Measurements from ENCODE around the gene UBA52.

GRCh38 chr19:18568367-18568766, 3.3 kb upstream of the UBA52 start:
- TF ChIP-seq CTCF (conservative IDR thresholded peaks at IDR 0.05; ENCODE audit: low read depth in 2 of 2) (no peak), EZH2phosphoT487 (IDR thresholded peaks at IDR 0.05; ENCODE audit: unreplicated experiment) (no peak), POLR2AphosphoS5 (IDR thresholded peaks at IDR 0.05; ENCODE audit: low read depth) (no peak), EZH2 (IDR thresholded peaks at IDR 0.05; ENCODE audit: low read depth, unreplicated experiment) (no peak), JUNB (IDR thresholded peaks at IDR 0.05; ENCODE audit: unreplicated experiment) (no peak), ETS1 (IDR thresholded peaks at IDR 0.05) (no peak), REST (IDR thresholded peaks at IDR 0.05; ENCODE audit: unreplicated experiment) (no peak), CREB1 (CRISPR knock-in tag; IDR thresholded peaks at IDR 0.05; ENCODE audit: low read depth) (no peak)
